GM12872 (cell line): Measurements from ENCODE around the gene CHURC1.

Source experiments
- TF ChIP-seq, protein P1 (sequence below): IDR thresholded peaks from 3 replicates; pipeline ENCODE4 v1.5.1; 2011; ENCODE audit warnings: low read depth, mild to moderate bottlenecking, low read length, moderate library complexity; ENCODE audit not compliant: insufficient read depth

CHURC1 gene

DNA sequence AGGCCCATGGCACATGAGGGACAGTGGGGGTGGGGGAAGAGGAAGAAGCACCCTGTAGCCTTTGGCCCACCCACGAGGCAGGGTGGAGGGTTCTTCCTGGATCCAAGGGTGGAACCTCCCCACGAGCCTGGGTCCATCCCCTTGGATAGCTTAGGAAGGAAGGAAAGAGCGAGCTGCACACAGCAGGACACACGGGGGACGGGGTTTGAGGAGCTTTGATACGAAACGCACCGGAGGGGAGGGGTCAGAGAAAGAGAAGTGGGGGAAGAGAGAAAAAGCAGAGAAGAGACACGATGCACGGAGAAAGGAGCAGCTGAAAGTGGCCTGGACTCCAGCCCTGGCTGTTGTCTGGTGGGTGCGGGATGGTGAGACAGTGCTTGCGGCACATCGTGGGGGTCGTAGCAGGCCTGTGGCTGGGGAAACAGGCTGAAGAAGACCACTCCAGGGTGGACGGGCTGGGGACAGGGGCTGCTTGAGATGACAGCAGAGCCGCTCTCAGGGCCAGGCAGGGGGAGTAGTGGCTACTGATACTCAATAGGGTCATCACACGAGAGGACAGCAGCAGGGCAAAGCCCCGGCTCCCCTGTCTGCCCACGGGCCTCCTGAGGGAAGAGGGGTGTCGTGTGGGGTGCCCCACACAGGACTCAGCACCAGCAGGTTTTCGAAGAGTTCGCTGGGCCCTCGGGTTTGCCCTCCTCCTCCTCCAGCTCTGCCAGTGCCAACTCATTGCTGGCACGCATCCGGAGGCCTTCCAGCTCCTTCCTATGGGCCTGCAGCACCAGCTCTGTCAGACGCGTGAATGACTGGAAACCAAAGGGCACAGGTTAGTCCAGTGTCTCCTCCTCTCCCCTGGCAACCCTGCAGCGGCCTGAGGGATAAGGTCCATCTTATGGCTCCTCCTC is 33.7 kb downstream of the CHURC1 start:
- TF ChIP-seq, protein P1, sequence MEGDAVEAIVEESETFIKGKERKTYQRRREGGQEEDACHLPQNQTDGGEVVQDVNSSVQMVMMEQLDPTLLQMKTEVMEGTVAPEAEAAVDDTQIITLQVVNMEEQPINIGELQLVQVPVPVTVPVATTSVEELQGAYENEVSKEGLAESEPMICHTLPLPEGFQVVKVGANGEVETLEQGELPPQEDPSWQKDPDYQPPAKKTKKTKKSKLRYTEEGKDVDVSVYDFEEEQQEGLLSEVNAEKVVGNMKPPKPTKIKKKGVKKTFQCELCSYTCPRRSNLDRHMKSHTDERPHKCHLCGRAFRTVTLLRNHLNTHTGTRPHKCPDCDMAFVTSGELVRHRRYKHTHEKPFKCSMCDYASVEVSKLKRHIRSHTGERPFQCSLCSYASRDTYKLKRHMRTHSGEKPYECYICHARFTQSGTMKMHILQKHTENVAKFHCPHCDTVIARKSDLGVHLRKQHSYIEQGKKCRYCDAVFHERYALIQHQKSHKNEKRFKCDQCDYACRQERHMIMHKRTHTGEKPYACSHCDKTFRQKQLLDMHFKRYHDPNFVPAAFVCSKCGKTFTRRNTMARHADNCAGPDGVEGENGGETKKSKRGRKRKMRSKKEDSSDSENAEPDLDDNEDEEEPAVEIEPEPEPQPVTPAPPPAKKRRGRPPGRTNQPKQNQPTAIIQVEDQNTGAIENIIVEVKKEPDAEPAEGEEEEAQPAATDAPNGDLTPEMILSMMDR, result no peak

DNA sequence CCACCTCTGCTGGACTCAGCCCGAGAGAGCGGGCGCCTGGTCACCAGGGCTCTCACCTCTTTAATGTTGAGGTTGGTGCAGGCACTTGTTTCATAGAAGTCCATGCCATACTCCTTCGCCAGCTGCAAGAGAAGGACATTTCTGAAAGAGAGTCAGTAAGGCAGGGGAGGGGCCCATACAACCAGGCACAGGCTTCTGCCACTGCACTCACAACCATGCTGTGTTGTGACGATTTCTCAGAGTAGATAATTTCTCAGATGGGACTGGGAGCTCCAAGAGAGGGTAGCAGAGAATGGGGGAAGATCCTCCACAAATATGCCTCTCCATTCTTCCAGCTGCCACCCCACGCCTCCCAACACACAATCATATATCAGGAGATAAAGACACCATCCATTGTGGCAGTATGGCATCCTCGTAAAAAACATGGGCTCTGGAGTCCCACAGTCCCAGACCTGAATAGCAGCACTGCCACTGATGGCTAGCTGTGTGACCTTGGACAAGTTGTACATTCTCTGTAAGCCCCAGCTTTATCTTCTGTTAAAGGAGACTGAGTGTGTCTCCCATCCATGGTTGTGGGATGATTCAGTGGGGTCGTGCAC is 34.5 kb downstream of the CHURC1 start:
- TF ChIP-seq, protein P1, result no peak

DNA sequence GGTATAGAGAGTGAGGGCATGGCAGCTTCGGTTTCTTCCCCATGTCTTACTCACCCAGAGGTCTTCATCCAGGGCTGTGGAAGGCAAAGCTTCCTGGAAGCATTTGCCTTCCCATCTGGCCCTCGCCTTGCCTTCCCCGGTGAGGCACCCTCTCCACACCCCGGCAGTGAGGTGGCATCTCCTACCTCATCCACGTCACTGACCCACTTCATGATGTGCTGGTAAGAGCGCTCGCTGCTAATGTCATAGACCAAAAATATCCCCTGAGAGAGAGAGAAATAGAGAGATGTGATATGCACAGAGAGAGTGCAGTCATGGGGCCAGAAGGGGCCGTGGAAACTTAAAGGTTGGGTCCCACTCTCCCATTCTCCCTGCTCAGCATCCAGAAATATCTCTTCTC is 36.6 kb downstream of the CHURC1 start:
- TF ChIP-seq, protein P1, result no peak

DNA sequence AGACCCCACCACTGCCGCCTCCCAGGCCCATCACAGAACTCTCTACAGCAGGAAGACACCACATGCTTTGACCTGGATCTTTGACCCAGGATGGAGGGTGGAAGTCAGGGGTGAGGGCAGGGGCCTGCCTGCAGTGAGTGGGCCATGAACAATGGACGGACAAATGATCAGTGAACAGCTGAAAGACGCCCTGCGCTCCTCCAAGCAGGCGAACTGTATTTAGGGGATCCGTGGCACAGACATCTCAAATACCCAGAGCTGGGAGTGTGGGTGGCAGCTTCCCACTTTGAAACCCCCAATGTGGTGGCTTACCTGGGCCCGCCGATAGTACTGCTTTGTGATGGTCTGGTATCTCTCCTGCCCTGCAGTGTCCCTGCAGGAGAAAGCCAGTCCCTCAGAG is 37.0 kb downstream of the CHURC1 start:
- TF ChIP-seq, protein P1, result no peak

DNA sequence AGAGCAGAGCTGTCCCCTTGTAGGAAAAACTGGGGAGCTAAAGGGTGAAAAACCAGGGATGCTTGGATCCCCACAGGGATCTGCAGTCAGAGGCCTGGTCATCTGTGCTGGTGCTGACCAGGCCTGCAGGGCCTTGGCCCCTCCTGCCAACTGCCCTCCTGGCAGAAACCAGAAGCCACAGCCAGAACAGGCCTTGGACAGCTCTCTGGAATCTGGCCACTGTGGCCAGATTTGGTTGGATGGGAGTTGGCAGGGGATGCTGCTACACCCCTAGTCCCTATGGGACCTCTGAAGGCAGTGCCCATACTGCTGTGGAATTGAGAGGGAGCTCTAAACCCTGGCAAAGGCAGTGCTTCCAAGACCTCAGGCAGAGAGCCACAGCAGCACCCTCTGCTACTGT is 37.5 kb downstream of the CHURC1 start:
- TF ChIP-seq, protein P1, result no peak

DNA sequence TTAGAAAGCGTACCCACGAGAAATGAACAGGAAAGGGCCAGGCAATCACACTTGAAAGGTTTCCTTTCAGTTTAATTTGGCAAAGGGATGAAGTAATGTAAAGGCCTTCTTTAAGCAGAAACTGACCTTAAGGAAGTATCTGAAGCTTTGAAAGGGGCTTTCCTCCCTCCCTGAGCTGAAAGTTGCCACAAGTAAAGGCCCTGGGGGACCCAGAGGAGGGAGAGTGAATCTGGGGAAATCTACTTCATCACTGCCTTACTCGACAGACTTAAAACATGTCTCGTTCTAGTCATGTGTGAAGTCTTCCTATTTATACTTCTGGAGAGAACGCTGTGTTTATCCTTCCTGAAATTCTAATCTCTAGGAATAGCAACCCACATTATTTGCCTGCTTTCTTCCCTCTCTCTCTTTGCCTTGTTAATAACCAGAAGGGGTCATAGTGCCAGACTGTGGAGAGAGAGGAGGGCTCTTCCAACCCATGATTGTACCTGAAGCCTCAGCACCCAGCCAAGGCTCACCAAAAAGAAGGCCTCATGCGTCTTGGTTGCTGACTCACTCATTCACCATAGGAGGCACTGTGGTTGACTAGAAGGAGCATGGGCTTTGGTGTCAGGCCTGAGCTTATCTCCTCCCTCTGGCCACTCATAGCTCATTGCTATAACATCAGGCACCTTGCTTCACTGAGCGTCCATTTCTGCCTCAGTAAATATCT is 38.5 kb downstream of the CHURC1 start:
- TF ChIP-seq, protein P1, result peak; percentile 50

DNA sequence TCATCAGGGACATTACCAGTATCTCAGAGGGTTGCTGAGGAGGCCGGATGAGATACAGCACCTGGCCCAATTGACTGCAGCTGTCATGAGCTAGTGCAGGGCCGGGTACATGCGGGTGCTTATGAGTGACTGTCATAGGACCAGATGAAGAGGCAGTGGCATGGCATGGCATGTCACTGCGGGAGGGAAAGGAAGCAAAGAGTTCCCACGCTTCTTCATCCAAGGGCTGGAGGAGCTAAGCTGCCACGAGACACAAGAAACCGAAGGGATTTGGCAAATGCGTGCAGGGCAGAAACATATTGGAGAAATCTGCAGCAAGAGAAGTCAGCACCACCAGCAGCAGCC is 39.0 kb downstream of the CHURC1 start:
- TF ChIP-seq, protein P1, result no peak
